Activated naive CD4-positive, alpha-beta T cell treated with anti-CD3 and anti-CD28 coated beads, Interleukin-2, amount 50 U/mL, for 16 hours (primary cell): ENCODE results near the gene MAGI2.
"Not testable (repeated sequence)": the region's sequence is repeated elsewhere in the genome, so short reads cannot be mapped to it uniquely, and the experiment has no call there.

ENCODE experiments used
- DNase-seq: peaks from one replicate; pipeline ENCODE4 v3.0.0-alpha.2; 2020

MAGI2 gene

GRCh38 chr7:79137942-79138341 lies 315.5 kb downstream of the MAGI2 start:
- no peak for DNase-seq

- DNase-seq: no peak
Observed at GRCh38 chr7:79132844-79133451, 320.5 kb downstream of the MAGI2 start.

- no peak for DNase-seq
Observed at GRCh38 chr7:79130715-79131114, 322.8 kb downstream of the MAGI2 start.

- DNase-seq: no peak
Observed at GRCh38 chr7:79124331-79124730, 329.1 kb downstream of the MAGI2 start.

- DNase-seq: no peak
Observed at GRCh38 chr7:79118143-79118542, 335.3 kb downstream of the MAGI2 start.

- no peak for DNase-seq
Observed at GRCh38 chr7:79096361-79096805, 357.1 kb downstream of the MAGI2 start.

GRCh38 chr7:79093421-79093820 lies 360.0 kb downstream of the MAGI2 start:
- no peak for DNase-seq

- DNase-seq: no peak
Observed at GRCh38 chr7:79091661-79092060, 361.8 kb downstream of the MAGI2 start.

- no peak for DNase-seq
Observed at GRCh38 chr7:79091011-79091410, 362.5 kb downstream of the MAGI2 start.

GRCh38 chr7:79090543-79090942 lies 362.9 kb downstream of the MAGI2 start:
- DNase-seq: no peak

- no peak for DNase-seq
Observed at GRCh38 chr7:79084423-79084822, 369.0 kb downstream of the MAGI2 start.

GRCh38 chr7:79079919-79080554 lies 373.4 kb downstream of the MAGI2 start:
- DNase-seq: no peak

GRCh38 chr7:79078273-79078672 lies 375.2 kb downstream of the MAGI2 start:
- DNase-seq: no peak

- not testable (repeated sequence) for DNase-seq
Observed at GRCh38 chr7:79071187-79071586, 382.3 kb downstream of the MAGI2 start.

- no peak for DNase-seq
Observed at GRCh38 chr7:79064187-79064823, 389.2 kb downstream of the MAGI2 start.

- DNase-seq: no peak
Observed at GRCh38 chr7:79063019-79063698, 390.3 kb downstream of the MAGI2 start.

GRCh38 chr7:79060498-79060897 lies 393.0 kb downstream of the MAGI2 start:
- no peak for DNase-seq

GRCh38 chr7:79055722-79056415 lies 397.6 kb downstream of the MAGI2 start:
- no peak for DNase-seq

- no peak for DNase-seq
Observed at GRCh38 chr7:79051915-79052314, 401.6 kb downstream of the MAGI2 start.

- no peak for DNase-seq
Observed at GRCh38 chr7:79050603-79051002, 402.9 kb downstream of the MAGI2 start.

GRCh38 chr7:79046061-79046460 lies 407.4 kb downstream of the MAGI2 start:
- no peak for DNase-seq

- no peak for DNase-seq
Observed at GRCh38 chr7:79037001-79037400, 416.5 kb downstream of the MAGI2 start.

- DNase-seq: no peak
Observed at GRCh38 chr7:79036356-79036755, 417.1 kb downstream of the MAGI2 start.
